GM06990 (cell line): ENCODE data around the gene ADPRH.
A peak's percentile ranks its signal among the peaks of the same experiment; 100 is the strongest.

Experiments used
- DNase-seq: peaks from one replicate; pipeline ENCODE4 v3.0.0-alpha.2; 2011; ENCODE audit not compliant: insufficient read length; ENCODE audit errors: extremely low read depth
- H3K27me3 ChIP-seq: replicated peaks from 2 replicates; pipeline ENCODE4 v1.6.0; 2011; ENCODE audit warnings: low read length; ENCODE audit not compliant: control insufficient read depth, insufficient read depth
- H3K36me3 ChIP-seq: 2 replicates; pipeline ENCODE4 v1.5.1; 2011; ENCODE audit warnings: low read length; ENCODE audit not compliant: control insufficient read depth, insufficient read depth
- H3K4me3 ChIP-seq: replicated peaks from 2 replicates; pipeline ENCODE4 v1.5.1; 2011; ENCODE audit warnings: low read depth, mild to moderate bottlenecking, control low read depth, low read length
- TF ChIP-seq, protein P1 (sequence below): IDR thresholded peaks from 2 replicates; pipeline ENCODE4 v1.5.1; 2011; ENCODE audit warnings: low read length, control low read depth, mild to moderate bottlenecking, inconsistent platforms; ENCODE audit not compliant: insufficient read depth, poor library complexity, severe bottlenecking

The ADPRH gene

DNA sequence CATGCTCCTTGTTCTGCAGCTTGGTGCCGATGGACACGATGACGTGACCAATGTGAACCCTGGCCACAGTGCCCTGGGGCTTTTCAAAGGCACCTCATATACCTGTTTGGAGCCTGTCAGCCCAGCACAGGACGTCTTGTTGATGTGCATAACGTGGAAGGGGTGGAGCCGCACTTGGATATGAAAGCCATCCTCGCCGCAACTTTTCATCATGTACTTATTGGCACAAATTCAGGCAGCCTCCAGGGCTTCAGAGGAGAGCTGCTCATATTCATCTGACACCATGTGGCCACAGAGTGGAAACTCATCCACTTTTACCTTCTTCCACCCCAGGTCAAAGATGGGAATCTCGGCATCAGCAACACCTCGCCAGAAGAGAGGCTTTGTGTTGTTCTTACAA lies 56.4 kb downstream of the ADPRH start:
- Histone ChIP-seq H3K27me3 (no peaks in the 10 kb centered on the region), H3K36me3 (no peaks in the 10 kb centered on the region), H3K4me3 (no peak overlapping the region)
- TF ChIP-seq, protein P1, sequence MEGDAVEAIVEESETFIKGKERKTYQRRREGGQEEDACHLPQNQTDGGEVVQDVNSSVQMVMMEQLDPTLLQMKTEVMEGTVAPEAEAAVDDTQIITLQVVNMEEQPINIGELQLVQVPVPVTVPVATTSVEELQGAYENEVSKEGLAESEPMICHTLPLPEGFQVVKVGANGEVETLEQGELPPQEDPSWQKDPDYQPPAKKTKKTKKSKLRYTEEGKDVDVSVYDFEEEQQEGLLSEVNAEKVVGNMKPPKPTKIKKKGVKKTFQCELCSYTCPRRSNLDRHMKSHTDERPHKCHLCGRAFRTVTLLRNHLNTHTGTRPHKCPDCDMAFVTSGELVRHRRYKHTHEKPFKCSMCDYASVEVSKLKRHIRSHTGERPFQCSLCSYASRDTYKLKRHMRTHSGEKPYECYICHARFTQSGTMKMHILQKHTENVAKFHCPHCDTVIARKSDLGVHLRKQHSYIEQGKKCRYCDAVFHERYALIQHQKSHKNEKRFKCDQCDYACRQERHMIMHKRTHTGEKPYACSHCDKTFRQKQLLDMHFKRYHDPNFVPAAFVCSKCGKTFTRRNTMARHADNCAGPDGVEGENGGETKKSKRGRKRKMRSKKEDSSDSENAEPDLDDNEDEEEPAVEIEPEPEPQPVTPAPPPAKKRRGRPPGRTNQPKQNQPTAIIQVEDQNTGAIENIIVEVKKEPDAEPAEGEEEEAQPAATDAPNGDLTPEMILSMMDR = no peak
- no peak for DNase-seq

DNA sequence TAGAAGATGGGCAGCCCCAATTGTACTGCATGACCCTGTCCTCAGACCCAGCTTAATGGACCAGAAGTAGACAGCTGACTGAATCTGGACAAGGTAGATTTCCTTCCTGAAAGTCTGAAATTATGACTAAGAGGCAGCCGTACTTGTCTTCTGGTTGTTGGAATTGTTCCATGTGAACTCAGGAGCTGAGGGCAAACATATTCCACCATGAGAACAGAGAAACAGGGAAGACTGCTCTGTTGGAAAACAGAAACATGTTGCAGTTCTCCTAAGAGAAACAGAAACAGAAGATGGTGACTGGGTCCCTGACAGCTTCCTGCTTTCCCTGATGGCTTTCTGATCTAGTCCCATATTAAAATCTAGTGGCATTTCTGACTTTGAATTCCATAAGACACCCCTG lies 57.0 kb downstream of the ADPRH start:
- Histone ChIP-seq H3K4me3 (no peak overlapping the region), H3K27me3 (no peaks in the 10 kb centered on the region), H3K36me3 (no peaks in the 10 kb centered on the region)
- TF ChIP-seq, protein P1 = no peak
- no peak for DNase-seq

DNA sequence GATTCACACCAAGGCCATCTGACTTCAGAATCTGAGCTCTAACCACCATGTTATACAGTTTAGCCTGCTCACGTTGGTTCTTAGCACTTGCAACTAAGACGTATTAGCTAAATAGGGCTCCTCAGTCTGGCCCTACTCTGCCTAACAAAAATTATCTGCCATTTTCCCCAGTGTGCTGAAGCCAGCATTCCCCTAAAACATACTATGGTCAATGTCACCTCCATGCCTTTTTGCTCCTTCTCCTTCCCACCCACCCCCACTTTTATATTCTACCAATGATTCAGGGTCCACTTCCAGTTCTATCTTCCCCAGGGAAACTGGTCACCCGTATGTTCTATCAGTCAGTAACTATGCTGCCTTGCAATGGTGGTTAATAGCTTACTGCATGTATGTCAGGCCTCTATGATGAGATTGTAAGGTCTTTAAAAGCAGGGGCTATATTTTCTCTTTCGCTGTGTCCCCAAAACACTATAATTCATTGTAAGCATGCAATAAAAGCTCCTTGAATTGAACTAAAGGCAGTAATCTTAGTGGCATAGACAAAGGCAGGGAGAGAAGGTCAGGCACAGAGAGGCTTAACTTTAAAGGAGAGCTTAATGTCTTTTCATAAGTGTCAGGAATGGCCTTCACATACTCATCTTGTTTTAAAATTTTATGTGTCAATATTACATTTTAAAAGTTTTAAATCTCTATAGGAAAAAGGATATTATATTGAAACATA lies 57.8 kb downstream of the ADPRH start:
- no peak overlapping the region for H3K4me3 ChIP-seq
- H3K27me3 ChIP-seq = no peaks in the 10 kb centered on the region
- no peak for DNase-seq
- TF ChIP-seq, protein P1 = no peak
- peaks cover 1% of the 10 kb centered on the region for H3K36me3 ChIP-seq

DNA sequence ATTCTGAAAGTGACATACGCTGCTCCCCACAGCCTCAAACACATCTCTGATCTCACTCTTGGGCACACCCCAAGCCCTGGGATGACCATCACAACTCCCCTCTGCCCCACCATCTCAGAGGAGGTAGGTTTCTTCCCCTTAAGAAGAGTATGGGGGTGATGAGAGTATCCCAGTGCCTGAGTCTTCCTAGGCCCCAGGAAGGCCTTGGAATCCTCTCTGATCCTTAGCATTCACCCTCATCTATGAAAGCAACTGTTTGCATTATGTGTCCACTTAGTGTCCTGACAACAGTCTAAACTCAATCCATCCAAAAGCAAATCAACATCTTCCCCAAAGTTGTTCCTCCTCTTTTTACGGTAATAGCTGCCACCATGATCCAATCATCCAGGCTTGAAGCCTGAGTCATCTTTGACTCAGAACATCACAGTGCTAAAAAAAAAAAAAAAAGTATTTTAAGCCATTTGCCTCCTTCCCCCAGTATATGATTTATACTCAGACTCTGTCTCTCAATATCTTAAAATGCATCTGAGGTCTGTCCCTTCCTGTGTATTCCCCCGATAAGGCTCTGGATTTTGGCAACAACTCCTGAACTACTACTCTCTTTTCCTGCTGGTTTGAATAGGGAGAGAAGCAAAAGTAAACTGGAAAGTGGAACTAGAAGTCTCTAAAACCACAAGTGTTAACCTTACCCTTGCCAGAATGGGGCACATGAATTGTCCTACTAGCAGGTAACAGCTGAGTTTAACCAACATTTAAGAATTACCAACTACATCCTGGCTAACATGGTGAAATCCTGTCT lies 58.6 kb downstream of the ADPRH start:
- no peaks in the 10 kb centered on the region for H3K27me3 ChIP-seq
- peak; percentile 76 for DNase-seq
- peak overlapping the region; percentile 24 for H3K4me3 ChIP-seq
- peaks cover 3% of the 10 kb centered on the region for H3K36me3 ChIP-seq
- TF ChIP-seq, protein P1 = no peak
